ENCODE measurements around the gene USP5.

The USP5 gene

DNA sequence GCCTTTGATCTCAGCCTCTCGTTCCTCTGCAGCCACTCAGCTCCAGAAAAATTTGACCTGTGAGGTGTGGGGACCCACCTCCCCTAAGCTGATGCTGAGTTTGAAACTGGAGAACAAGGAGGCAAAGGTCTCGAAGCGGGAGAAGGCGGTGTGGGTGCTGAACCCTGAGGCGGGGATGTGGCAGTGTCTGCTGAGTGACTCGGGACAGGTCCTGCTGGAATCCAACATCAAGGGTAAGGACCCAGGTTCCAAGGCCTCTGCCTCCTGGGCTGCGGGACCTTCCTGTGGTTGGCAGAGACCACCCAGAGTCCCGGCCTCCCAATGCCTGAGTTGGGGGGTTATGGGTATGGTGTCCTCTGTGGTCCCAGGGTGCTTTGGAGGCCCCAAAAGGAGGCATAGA is 34.9 kb upstream of the USP5 start:
- TF ChIP-seq, protein P1, sequence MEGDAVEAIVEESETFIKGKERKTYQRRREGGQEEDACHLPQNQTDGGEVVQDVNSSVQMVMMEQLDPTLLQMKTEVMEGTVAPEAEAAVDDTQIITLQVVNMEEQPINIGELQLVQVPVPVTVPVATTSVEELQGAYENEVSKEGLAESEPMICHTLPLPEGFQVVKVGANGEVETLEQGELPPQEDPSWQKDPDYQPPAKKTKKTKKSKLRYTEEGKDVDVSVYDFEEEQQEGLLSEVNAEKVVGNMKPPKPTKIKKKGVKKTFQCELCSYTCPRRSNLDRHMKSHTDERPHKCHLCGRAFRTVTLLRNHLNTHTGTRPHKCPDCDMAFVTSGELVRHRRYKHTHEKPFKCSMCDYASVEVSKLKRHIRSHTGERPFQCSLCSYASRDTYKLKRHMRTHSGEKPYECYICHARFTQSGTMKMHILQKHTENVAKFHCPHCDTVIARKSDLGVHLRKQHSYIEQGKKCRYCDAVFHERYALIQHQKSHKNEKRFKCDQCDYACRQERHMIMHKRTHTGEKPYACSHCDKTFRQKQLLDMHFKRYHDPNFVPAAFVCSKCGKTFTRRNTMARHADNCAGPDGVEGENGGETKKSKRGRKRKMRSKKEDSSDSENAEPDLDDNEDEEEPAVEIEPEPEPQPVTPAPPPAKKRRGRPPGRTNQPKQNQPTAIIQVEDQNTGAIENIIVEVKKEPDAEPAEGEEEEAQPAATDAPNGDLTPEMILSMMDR (conservative IDR thresholded peaks at IDR 0.05; ENCODE audit: control insufficient read depth, insufficient read depth, low read depth, low read length): no peak
- no peak overlapping the region for H3K4me3 ChIP-seq (ENCODE audit: control insufficient read depth, low read depth, low read length)
- DNase-seq (ENCODE audit: low read depth): no peak

DNA sequence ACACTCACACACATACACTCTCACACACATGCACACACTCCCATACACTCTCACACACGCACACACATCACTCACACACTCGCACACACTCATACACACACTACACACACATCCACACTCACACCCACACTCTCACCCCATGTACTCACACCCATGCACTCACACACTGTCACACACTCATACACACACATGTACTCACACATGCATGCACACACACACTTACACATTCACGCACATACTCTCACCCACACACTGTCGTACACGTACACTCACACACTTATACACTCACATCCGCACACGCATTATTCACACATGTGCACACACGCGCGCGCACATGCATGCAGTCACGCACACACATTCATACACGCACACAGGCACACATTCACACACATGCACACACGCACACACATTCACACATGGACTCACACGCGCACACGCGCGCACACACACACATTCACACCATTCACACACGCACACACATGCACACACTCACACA is 34.2 kb upstream of the USP5 start:
- TF ChIP-seq, protein P1 (conservative IDR thresholded peaks at IDR 0.05; ENCODE audit: control insufficient read depth, insufficient read depth, low read depth, low read length): no peak
- H3K4me3 ChIP-seq (ENCODE audit: control insufficient read depth, low read depth, low read length): no peak overlapping the region
- DNase-seq (ENCODE audit: low read depth): no peak

- TF ChIP-seq, protein P1 (conservative IDR thresholded peaks at IDR 0.05; ENCODE audit: control insufficient read depth, insufficient read depth, low read depth, low read length): no peak
- no peak for DNase-seq (ENCODE audit: low read depth)
- no peak overlapping the region for H3K4me3 ChIP-seq (ENCODE audit: control insufficient read depth, low read depth, low read length)
These were observed 33.7 kb upstream of the USP5 start for GRCh38 chr12:6818222-6818621.

DNA sequence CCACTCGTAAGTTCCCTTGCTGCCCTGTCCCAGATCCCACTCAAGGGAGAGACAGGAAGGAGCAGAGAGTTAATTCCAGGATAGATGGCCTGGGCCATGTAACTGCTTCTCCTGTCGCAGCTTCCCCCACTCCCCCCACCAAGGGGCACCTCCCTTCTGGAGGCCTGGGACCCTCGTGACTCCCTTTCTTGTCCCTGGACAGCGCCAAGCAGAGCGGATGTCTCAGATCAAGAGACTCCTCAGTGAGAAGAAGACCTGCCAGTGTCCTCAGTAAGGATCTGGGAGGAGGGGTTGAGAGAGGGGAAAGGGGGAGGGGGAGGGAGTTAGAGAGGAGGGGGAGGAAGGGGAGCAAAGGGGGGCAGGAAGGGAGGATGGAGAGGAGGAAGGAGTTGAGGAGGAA is 33.3 kb upstream of the USP5 start:
- H3K4me3 ChIP-seq (ENCODE audit: control insufficient read depth, low read depth, low read length): no peak overlapping the region
- DNase-seq (ENCODE audit: low read depth): no peak
- TF ChIP-seq, protein P1 (conservative IDR thresholded peaks at IDR 0.05; ENCODE audit: control insufficient read depth, insufficient read depth, low read depth, low read length): no peak

- TF ChIP-seq, protein P1 (conservative IDR thresholded peaks at IDR 0.05; ENCODE audit: control insufficient read depth, insufficient read depth, low read depth, low read length): no peak
- DNase-seq (ENCODE audit: low read depth): no peak
- no peak overlapping the region for H3K4me3 ChIP-seq (ENCODE audit: control insufficient read depth, low read depth, low read length)
These were observed 32.6 kb upstream of the USP5 start for GRCh38 chr12:6819106-6820030.

DNA sequence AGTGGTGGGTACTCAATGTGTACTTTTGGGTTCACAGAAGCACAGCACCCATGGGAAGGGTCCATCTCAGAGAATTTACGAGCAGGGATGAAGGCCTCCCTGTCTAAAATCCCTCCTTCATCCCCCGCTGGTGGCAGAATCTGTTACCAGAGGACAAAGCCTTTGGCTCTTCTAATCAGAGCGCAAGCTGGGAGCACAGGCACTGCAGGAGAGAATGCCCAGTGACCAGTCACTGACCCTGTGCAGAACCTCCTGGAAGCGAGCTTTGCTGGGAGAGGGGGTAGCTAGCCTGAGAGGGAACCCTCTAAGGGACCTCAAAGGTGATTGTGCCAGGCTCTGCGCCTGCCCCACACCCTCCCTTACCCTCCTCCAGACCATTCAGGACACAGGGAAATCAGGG is 31.8 kb upstream of the USP5 start:
- DNase-seq (ENCODE audit: low read depth): no peak
- TF ChIP-seq, protein P1 (conservative IDR thresholded peaks at IDR 0.05; ENCODE audit: control insufficient read depth, insufficient read depth, low read depth, low read length): no peak
- H3K4me3 ChIP-seq (ENCODE audit: control insufficient read depth, low read depth, low read length): no peak overlapping the region

Data from fibroblast of mammary gland (primary cell).